NCI-H1417 treated with DMSO at 0.1 percent for 48 hours (cell line): ENCODE measurements around the gene TNKS1BP1.
"Not testable (repeated sequence)": the region's sequence is repeated elsewhere in the genome, so short reads cannot be mapped to it uniquely, and the experiment has no call there.

Experiments used
- DNase-seq: peaks from one replicate; lab custom pipeline; 2025; lab: John Stamatoyannopoulos, UW

TNKS1BP1 gene

GRCh38 chr11:57309106-57310059, 15.4 kb downstream of the TNKS1BP1 start:
- no peak for DNase-seq

GRCh38 chr11:57308426-57309060, 16.2 kb downstream of the TNKS1BP1 start:
- DNase-seq = no peak

- DNase-seq = no peak
Observed at GRCh38 chr11:57307666-57308270, 17.0 kb downstream of the TNKS1BP1 start.

GRCh38 chr11:57306940-57307565, 17.7 kb downstream of the TNKS1BP1 start:
- DNase-seq = no peak

- no peak for DNase-seq
Observed at GRCh38 chr11:57306161-57306876, 18.4 kb downstream of the TNKS1BP1 start.

- no peak for DNase-seq
Observed at GRCh38 chr11:57305523-57305922, 19.2 kb downstream of the TNKS1BP1 start.

GRCh38 chr11:57303990-57304579, 20.7 kb downstream of the TNKS1BP1 start:
- DNase-seq = peak; percentile 29

- no peak for DNase-seq
Observed at GRCh38 chr11:57303280-57303989, 21.3 kb downstream of the TNKS1BP1 start.

- no peak for DNase-seq
Observed at GRCh38 chr11:57302489-57302888, 22.3 kb downstream of the TNKS1BP1 start.

GRCh38 chr11:57301711-57302423, 22.9 kb downstream of the TNKS1BP1 start:
- no peak for DNase-seq

GRCh38 chr11:57300785-57301184, 24.0 kb downstream of the TNKS1BP1 start:
- no peak for DNase-seq

GRCh38 chr11:57299150-57299737, 25.5 kb downstream of the TNKS1BP1 start:
- no peak for DNase-seq

- no peak for DNase-seq
Observed at GRCh38 chr11:57297221-57297620, 27.5 kb downstream of the TNKS1BP1 start.

- not testable (repeated sequence) for DNase-seq
Observed at GRCh38 chr11:57296205-57296604, 28.5 kb downstream of the TNKS1BP1 start.

- no peak for DNase-seq
Observed at GRCh38 chr11:57294225-57295131, 30.3 kb downstream of the TNKS1BP1 start.

- no peak for DNase-seq
Observed at GRCh38 chr11:57290288-57290687, 34.5 kb downstream of the TNKS1BP1 start.

- peak; percentile 30 for DNase-seq
Observed at GRCh38 chr11:57288771-57289579, 35.8 kb downstream of the TNKS1BP1 start.

- DNase-seq = no peak
Observed at GRCh38 chr11:57287884-57288283, 36.9 kb downstream of the TNKS1BP1 start.
